GM12873 (cell line): ENCODE data around the gene CSDE1.

ENCODE experiments used
- CTCF ChIP-seq: IDR thresholded peaks from 2 replicates; pipeline ENCODE4 v1.5.1; 2012; ENCODE audit warnings: low read depth, mild to moderate bottlenecking, moderate library complexity, low read length, control low read depth; ENCODE audit not compliant: insufficient read depth; ENCODE audit errors: missing control alignments

The CSDE1 gene

GRCh38 chr1:114691061-114691460, 66.7 kb downstream of the CSDE1 start:
- TF ChIP-seq CTCF: no peak

- no peak for TF ChIP-seq CTCF
Observed at GRCh38 chr1:114690148-114690547, 67.6 kb downstream of the CSDE1 start.

GRCh38 chr1:114688526-114688925, 69.3 kb downstream of the CSDE1 start:
- TF ChIP-seq CTCF: no peak

GRCh38 chr1:114685851-114686250, 71.9 kb downstream of the CSDE1 start:
- no peak for TF ChIP-seq CTCF

GRCh38 chr1:114677691-114678090, 80.1 kb downstream of the CSDE1 start:
- TF ChIP-seq CTCF: no peak

- no peak for TF ChIP-seq CTCF
Observed at GRCh38 chr1:114676115-114676514, 81.7 kb downstream of the CSDE1 start.

GRCh38 chr1:114671939-114672275, 85.9 kb downstream of the CSDE1 start:
- no peak for TF ChIP-seq CTCF
